Measurements from ENCODE around the gene CBR1. TPM values are rescaled to one million over a fixed set of nuclear protein-coding genes. Genes with fewer than 3 reads are reported as not detected.

The CBR1 gene
- total and polyA plus RNA-seq, 9 of the 15 experiments (the other 6 are each of a cell fraction or from before 2014, with no cell fraction given) = 2.5 to 33.8 (median 15.1) TPM

DNA sequence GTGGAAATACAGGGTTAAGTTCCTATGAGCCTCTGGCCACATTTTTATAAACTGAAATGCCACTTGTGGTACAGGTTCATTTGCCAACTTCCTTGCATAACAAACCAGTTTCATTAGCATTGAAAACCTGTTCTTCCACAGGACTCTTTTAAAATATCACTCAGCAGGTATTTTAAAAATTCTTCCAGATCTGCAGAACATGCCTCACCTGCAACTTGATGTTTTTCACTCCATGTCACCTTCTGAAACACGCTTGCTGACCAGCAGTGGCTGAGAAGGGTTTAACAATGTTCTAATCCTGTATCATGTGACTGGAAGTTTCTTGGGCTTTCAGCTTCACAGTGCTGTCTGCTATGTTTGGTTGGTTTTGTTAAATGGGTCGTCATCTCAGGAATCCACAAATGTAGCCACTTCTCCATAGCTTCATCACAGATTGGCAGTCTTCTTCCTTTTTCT is 47.5 kb downstream of the CBR1 start (continued):
- TF ChIP-seq, protein P1, sequence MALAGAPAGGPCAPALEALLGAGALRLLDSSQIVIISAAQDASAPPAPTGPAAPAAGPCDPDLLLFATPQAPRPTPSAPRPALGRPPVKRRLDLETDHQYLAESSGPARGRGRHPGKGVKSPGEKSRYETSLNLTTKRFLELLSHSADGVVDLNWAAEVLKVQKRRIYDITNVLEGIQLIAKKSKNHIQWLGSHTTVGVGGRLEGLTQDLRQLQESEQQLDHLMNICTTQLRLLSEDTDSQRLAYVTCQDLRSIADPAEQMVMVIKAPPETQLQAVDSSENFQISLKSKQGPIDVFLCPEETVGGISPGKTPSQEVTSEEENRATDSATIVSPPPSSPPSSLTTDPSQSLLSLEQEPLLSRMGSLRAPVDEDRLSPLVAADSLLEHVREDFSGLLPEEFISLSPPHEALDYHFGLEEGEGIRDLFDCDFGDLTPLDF (CRISPR knock-in tag; IDR thresholded peaks at IDR 0.05) = no peak
- TF ChIP-seq SLC30A9 (CRISPR knock-in tag; IDR thresholded peaks at IDR 0.05) (no peak), STAT5B (CRISPR knock-in tag; IDR thresholded peaks at IDR 0.05) (no peak), RBM14 (IDR thresholded peaks at IDR 0.05; ENCODE audit: borderline replicate concordance, insufficient read depth, low read depth, low read length) (no peak), RAD51 (IDR thresholded peaks at IDR 0.05; ENCODE audit: borderline replicate concordance, low read depth) (peak; percentile 72), RFX5 (IDR thresholded peaks at IDR 0.05; ENCODE audit: low read depth, low read length) (no peak), SAP30 (IDR thresholded peaks at IDR 0.05; ENCODE audit: borderline replicate concordance, insufficient read depth, low read depth, low read length, poor library complexity, severe bottlenecking) (no peak), ZNF224 (CRISPR knock-in tag; IDR thresholded peaks at IDR 0.05) (no peak), ZNF354B (CRISPR knock-in tag; IDR thresholded peaks at IDR 0.05) (no peak), GTF2E2 (tag; IDR thresholded peaks at IDR 0.05) (no peak), RBM34 (IDR thresholded peaks at IDR 0.05; ENCODE audit: borderline replicate concordance, insufficient read depth, low read length) (no peak), SIX5 (IDR thresholded peaks at IDR 0.05; ENCODE audit: borderline replicate concordance in 1 of 2, insufficient read depth in 1 of 2, low read depth in 1 of 2, low read length in 2 of 2) (no peak)
- TF ChIP-seq, protein P2, sequence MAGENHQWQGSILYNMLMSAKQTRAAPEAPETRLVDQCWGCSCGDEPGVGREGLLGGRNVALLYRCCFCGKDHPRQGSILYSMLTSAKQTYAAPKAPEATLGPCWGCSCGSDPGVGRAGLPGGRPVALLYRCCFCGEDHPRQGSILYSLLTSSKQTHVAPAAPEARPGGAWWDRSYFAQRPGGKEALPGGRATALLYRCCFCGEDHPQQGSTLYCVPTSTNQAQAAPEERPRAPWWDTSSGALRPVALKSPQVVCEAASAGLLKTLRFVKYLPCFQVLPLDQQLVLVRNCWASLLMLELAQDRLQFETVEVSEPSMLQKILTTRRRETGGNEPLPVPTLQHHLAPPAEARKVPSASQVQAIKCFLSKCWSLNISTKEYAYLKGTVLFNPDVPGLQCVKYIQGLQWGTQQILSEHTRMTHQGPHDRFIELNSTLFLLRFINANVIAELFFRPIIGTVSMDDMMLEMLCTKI (IDR thresholded peaks at IDR 0.05; ENCODE audit: partially characterized antibody) = no peak
- TF ChIP-seq, protein P3, sequence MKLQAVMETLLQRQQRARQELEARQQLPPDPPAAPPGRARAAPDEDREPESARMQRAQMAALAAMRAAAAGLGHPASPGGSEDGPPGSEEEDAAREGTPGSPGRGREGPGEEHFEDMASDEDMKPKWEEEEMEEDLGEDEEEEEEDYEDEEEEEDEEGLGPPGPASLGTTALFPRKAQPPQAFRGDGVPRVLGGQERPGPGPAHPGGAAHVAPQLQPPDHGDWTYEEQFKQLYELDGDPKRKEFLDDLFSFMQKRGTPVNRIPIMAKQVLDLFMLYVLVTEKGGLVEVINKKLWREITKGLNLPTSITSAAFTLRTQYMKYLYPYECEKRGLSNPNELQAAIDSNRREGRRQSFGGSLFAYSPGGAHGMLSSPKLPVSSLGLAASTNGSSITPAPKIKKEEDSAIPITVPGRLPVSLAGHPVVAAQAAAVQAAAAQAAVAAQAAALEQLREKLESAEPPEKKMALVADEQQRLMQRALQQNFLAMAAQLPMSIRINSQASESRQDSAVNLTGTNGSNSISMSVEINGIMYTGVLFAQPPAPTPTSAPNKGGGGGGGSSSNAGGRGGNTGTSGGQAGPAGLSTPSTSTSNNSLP (IDR thresholded peaks at IDR 0.05; ENCODE audit: borderline replicate concordance, low read depth, low read length) = no peak
- TF ChIP-seq, protein P4, sequence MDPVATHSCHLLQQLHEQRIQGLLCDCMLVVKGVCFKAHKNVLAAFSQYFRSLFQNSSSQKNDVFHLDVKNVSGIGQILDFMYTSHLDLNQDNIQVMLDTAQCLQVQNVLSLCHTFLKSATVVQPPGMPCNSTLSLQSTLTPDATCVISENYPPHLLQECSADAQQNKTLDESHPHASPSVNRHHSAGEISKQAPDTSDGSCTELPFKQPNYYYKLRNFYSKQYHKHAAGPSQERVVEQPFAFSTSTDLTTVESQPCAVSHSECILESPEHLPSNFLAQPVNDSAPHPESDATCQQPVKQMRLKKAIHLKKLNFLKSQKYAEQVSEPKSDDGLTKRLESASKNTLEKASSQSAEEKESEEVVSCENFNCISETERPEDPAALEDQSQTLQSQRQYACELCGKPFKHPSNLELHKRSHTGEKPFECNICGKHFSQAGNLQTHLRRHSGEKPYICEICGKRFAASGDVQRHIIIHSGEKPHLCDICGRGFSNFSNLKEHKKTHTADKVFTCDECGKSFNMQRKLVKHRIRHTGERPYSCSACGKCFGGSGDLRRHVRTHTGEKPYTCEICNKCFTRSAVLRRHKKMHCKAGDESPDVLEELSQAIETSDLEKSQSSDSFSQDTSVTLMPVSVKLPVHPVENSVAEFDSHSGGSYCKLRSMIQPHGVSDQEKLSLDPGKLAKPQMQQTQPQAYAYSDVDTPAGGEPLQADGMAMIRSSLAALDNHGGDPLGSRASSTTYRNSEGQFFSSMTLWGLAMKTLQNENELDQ (CRISPR knock-in tag; IDR thresholded peaks at IDR 0.05; ENCODE audit: borderline replicate concordance) = no peak
- TF ChIP-seq, protein P5, sequence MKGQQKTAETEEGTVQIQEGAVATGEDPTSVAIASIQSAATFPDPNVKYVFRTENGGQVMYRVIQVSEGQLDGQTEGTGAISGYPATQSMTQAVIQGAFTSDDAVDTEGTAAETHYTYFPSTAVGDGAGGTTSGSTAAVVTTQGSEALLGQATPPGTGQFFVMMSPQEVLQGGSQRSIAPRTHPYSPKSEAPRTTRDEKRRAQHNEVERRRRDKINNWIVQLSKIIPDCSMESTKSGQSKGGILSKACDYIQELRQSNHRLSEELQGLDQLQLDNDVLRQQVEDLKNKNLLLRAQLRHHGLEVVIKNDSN (CRISPR knock-in tag; IDR thresholded peaks at IDR 0.05) = peak; percentile 59

All from K562 (cell line).